HG02642 (cell line): ENCODE measurements around the gene RFX4.

Experiments
- ATAC-seq: cut with Tn5 transposase; IDR thresholded peaks from one replicate; pipeline ENCODE4 v1.9.1; 2021; ENCODE audit warnings: mild to moderate bottlenecking; ENCODE audit not compliant: unreplicated experiment, poor library complexity

Gene RFX4

GRCh38 chr12:106582641-106583230 lies at the start of gene RFX4:
Gene RFX4 (plus strand): TSS chr12:106583004. CDS start chr12:106583321, 317 bp downstream.
- ATAC-seq, result no peak

- ATAC-seq, result no peak
Observed at GRCh38 chr12:106541201-106541600, 41.6 kb upstream of the RFX4 start.

DNA sequence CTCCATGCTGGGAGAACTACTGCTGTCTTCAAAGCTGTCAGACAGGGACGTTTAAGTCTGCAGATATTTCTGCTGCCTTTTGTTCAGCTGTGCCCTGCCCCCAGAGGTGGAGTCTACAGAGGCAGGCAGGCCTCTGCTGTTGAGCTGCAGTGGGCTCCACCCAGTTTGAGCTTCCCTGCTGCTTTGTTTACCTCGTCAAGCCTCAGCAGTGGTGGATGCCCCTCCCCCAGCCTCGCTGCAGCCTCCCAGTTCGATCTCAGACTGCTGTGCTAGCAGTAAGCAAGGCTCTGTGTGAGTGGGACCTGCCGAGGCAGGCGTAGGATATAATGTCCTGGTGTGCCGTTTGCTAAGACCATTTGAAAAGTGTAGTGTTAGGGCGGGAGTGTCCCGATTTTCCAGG lies 31.4 kb upstream of the RFX4 start:
- ATAC-seq, result no peak

DNA sequence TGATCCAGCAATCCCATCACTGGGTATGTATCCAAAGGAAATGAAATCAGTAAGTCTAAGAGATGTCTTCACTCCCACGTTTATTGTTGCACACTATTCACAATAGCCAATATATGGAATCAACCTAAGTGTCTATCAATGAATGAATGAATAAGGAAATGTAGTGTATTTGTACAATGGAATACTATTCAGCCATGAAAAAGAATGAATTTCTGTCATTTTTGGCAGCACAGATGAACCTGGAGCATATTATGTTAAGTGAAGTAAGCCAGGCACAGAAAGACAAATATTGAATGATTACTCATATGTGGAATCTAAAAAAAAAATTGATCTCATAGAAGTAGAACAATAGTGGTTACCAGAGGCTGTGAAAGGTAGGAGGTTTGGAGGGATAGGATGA lies 30.6 kb upstream of the RFX4 start:
- no peak for ATAC-seq

DNA sequence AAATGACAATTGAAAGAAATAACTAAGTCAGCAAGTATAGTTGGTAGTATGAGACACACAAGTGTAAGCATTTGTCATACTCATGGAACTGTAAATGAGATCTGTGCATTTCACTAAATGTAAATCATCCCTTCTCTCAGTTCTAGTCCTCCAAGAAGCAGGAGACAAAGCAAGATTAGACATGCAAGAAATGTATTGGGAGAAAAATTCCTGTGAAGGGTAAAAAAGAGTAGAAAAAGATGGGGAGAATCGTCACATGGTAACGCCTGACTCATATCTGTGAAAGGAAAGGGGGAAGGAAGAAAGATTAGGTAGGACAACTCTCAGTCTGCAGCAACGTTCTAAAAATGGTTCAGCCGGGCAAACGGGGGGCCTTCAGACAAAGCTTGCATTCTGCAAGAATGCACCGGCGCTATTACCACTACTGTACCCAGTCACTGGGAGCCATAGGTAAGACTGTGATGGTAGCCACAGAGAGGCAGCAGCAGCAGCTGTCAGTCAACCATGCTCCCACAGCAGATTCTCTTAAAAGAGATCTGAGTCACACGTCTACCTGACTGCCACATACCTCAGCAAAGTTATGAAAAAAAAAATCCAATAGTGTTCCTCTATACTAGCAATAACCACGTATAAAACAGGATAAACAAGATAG lies 18.0 kb upstream of the RFX4 start:
- ATAC-seq, result no peak

GRCh38 chr12:106566771-106567170 lies 16.0 kb upstream of the RFX4 start:
- ATAC-seq, result no peak

DNA sequence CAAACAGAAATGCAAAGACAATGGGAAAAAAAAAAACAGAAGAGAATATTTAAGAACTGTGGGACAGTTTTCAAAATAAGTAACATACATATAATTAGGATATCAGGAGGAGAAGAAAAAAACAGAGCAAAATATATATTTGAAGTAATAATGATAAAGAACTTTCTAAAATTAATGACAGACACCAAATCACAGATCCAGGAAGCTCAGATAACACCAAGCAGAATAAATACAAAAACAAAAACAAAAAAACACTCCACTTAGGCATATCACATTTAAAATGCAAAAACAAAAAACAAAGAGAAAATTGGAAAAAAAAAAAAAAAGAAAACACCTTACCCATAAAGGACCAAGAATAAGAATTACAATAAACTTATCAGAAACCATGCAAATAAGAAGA lies 9.6 kb upstream of the RFX4 start:
- ATAC-seq, result no peak

DNA sequence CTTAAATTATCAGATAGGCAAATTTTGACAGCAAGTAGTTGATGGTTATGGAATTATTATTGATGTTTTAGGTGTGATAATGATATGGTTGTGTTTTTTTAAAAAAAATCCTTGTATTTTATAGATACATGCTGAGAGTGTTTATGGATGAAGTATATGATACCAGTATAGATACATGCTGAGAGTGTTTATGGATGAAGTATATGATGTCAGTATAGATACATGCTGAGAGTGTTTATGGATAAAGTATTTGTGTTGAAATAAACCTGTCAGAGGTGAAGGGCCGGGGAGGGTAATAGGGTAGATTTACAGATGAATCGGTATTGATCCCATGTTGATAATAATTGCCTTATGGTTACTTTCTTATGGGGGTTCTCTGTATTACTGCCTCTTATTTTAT lies 6.0 kb upstream of the RFX4 start:
- ATAC-seq, result no peak

DNA sequence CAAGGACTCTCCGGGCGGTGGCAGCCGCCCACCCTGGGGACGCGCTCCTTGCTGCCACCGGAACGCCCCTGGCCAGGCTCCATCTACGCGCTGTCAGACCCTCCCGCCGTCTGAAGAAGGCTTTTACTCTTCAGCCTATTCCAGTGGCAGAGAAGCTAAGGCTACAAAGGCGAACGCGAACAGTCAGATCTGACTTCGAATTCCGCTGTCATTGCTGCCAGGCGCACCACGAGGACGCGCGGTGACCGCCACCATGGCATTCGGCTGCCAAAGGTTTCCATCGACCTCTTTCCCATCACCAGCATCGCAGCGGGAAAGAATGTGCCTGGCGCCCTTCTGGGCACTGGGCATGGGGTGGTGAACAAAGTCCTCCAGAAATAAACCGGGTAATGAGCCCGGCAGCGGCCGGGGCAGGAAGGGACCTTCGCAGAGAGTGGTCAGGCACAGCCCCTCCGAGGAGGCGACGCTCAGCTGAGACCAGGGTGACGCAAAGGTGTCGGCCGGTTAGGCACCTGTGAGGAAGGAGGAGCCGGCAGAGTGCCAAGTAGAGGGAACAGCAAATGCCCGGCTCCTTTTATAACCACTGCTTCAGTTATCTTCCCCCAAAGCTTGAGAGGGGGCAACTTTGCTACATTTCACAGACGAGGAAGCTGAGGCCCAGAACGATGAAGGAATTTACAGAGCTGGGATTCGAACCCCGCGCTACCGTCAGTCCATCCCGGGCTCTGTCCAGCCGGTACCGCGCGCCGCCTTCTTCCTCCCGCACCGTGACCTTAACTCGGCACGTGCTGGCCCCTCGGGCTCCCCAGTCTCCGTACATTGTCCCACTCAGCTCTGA lies 1.9 kb upstream of the RFX4 start:
- no peak for ATAC-seq

- ATAC-seq, result no peak
Observed at GRCh38 chr12:106581543-106582248, 1.1 kb upstream of the RFX4 start.

DNA sequence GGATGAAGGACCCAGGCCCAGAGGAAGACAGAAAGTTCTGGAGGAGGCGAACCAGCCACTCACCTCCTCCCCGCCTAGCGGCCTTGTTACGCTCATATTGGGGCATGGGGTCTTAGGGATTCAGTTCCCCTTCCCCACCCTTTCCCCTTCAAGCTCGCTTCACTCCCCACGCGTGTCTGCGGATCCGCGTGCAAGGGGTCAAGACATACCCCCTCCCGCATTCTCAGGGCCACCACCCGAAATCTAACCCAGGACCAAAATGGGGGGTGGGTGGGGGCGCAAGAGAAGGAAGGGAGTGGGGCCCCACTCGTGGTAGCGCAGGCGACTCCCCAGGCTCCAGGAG lies 584 bp upstream of the RFX4 start:
- ATAC-seq, result no peak

DNA sequence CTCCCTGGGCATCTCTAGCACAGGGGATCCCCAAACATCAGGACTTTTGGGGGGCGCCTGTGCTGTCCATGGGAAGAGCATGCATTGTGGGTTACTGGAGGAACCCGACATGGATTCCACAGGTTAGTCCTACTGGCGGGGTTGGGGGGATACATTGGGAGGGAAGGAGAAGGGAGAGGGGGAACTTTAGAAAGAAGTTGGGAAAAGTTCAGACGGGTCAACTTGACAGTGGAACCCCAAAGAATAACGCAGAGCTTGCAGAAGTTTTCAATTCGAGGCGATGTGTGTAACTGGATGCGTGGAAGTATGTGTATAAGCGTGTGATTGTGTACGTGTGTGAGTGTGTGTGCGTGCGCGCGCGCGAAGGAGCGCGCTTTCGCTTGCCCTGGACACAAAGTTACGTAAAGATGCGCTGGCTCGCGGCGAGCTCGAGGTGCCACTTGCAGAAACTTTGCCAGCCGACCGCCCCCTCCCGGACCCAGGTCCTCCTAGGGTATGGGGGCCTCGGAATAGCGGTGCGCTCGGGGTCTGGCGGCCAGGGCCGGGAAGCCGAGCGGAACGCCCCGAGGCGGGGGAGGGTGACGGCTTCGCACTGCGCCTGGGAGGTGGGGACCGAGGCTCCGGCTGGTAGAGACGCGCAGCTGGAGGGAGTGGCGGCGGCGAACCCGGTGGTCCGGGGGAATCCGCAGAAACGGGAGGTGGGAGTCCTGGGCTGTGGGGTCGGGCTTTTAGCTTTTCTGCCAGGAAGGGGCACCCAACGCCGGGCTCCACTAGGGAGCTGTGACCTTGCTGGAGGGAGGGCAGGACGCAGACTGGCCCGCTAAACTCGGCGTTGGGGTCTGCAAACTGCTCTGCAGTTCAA lies 669 bp downstream of the RFX4 start:
- no peak for ATAC-seq

DNA sequence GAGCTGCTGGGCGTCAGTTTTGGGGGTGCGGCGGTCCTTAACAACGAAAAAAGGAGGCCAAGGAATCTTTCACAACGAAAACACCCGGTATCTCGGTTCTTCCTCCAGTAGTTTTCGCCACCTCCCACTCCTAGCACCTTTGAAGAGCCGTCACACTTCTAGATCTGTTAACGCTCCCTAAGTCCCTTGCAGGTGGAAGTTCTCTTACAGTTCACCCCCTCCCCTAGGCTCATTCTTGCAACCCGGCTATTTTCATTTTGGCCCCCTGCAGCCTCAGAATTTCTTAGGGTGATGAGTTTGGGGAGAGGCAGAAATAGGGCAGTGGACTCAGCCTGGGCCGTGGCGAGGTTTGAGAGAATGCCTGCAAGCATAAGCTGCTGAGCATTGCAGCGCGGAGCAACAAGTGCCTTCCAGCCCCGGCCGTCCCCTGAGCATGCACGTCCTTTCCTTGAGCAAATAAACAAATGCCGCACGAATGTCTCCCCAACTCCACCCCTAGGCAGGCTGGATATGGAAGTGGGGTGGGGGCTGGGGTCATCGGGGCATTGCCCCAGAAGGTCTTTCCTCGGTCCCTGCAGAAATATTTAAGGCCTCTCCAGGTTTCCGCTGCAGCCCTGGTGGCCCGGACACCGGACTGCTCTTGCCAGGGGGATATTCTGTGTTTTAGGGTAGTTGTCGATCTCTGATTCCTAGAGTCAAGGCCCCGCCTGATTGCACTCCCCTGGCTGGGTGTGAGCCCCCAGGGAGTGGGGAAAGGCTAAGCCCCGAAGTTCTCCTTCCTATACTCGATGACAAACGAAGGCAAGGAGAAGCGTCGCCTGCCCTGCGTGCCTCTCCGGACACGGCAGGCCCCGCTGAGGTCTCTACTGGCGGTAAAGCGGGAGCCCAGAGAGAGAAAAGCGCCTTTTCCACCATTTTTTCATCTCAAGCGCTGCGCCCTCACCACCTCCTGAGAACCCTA lies 1.6 kb downstream of the RFX4 start:
- ATAC-seq, result no peak

DNA sequence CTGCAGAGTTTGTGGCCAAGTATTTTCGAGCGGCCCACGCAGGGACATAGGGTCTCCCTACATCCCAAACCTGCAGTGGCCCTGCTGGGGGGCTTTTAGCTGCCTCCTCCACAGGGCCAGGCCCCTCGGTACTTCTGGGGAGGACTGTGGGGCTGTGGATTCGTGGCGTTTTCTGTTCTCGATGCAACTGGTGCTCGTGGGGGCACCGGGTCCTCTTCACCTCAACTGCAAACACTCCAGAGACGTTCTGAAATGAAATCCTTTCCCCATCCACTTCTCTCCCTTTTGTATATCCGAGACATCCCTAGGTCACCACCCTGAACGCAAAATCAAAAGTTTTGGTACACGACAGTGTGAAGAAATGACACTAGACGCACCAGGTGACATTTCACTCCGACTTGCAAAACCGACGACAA lies 2.3 kb downstream of the RFX4 start:
- ATAC-seq, result no peak

GRCh38 chr12:106585521-106586277 lies 2.9 kb downstream of the RFX4 start:
- no peak for ATAC-seq

DNA sequence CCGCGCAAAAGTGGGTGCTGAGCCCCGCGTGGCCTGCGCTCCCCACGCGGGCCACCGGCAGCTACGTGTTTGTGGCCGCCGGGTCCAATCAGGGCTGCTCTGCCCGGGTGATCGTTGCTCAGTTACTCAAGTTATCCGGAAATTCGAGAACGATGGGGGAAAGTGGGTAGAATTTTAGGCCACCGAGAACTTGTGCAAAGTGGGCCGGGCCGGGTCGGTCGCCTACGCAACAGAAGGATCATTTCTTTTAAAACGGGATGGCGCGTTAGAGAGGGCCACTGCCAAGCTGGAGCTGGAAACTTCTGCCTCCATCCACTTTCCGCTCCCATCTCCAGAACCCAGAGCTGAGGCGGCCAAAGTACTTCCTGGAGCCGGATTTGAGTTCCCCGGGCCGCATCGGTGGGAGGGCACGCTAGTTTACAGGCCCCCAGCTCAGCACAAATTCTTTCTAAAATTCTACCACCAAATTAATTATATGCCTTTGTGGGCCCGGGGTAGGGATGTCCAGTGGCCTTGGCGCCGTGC lies 3.5 kb downstream of the RFX4 start:
- no peak for ATAC-seq

GRCh38 chr12:106586803-106587684 lies 4.2 kb downstream of the RFX4 start:
- no peak for ATAC-seq
